DOHH2 (cell line): ENCODE data around the gene URM1.

ENCODE experiments used
- H3F3A ChIP-seq: fragments of 200-600 bp; sonication (generic), shearing (Covaris generic); 2 replicates; pipeline ENCODE4 v1.6.0; 2016; ENCODE audit warnings: antibody characterized with exemption, mild to moderate bottlenecking; ENCODE audit not compliant: control insufficient read depth, insufficient read depth
- H3K27ac ChIP-seq: fragments of 200-600 bp; sonication (generic); 2 replicates; pipeline ENCODE4 v1.5.1; 2014; ENCODE audit warnings: low read depth, mild to moderate bottlenecking, low read length, moderate library complexity
- H3K27me3 ChIP-seq: fragments of 200-600 bp; sonication (generic); 2 replicates; pipeline ENCODE4 v1.6.1; 2014; ENCODE audit warnings: mild to moderate bottlenecking, low read length, mixed read lengths; ENCODE audit not compliant: control insufficient read depth
- H3K36me3 ChIP-seq: fragments of 200-600 bp; sonication (generic); 2 replicates; pipeline ENCODE4 v1.6.1; 2014; ENCODE audit warnings: mild to moderate bottlenecking, low read length, moderate library complexity, mixed read lengths; ENCODE audit not compliant: control insufficient read depth
- H3K4me1 ChIP-seq: fragments of 200-600 bp; sonication (generic); 2 replicates; pipeline ENCODE4 v1.6.1; 2014; ENCODE audit warnings: mild to moderate bottlenecking, low read length, mixed read lengths; ENCODE audit not compliant: control insufficient read depth
- H3K4me2 ChIP-seq: fragments of 200-600 bp; sonication (generic); 2 replicates; pipeline ENCODE4 v1.6.0; 2014; ENCODE audit warnings: mild to moderate bottlenecking, low read length, moderate library complexity
- H3K4me3 ChIP-seq: fragments of 200-600 bp; sonication (generic); 2 replicates; pipeline ENCODE4 v1.5.1; 2014; ENCODE audit warnings: mild to moderate bottlenecking, low read length, mixed read lengths
- H3K79me2 ChIP-seq: fragments of 200-600 bp; sonication (generic); 2 replicates; pipeline ENCODE4 v1.6.1; 2014; ENCODE audit warnings: mild to moderate bottlenecking, low read length, mixed read lengths; ENCODE audit not compliant: control insufficient read depth
- H3K9me2 ChIP-seq: fragments of 200-600 bp; sonication (generic); replicated peaks from 2 replicates; pipeline ENCODE4 v1.6.1; 2014; ENCODE audit warnings: mild to moderate bottlenecking, low read length, mixed read lengths; ENCODE audit not compliant: control insufficient read depth
- H3K9me3 ChIP-seq: fragments of 200-600 bp; sonication (generic); 2 replicates; pipeline ENCODE4 v1.6.1; 2014; ENCODE audit warnings: antibody characterized with exemption, low read length, mixed read lengths; ENCODE audit not compliant: control insufficient read depth, insufficient read depth
- H4K20me1 ChIP-seq: fragments of 200-600 bp; sonication (generic); 2 replicates; pipeline ENCODE4 v1.6.0; 2014; ENCODE audit warnings: low read depth, mild to moderate bottlenecking, antibody characterized with exemption, low read length, moderate library complexity; ENCODE audit not compliant: control insufficient read depth, insufficient read depth
- EZH2phosphoT487 ChIP-seq: fragments of 200-600 bp; sonication (generic); IDR thresholded peaks from 2 replicates; pipeline ENCODE4 v1.6.1; 2017; ENCODE audit warnings: borderline replicate concordance, mild to moderate bottlenecking, antibody characterized with exemption, low read length, moderate library complexity, mixed read lengths
- TF ChIP-seq, protein P1 (sequence below): fragments of 200-600 bp; sonication (generic); IDR thresholded peaks from one replicate; pipeline ENCODE4 v1.5.1; 2014; ENCODE audit warnings: antibody characterized with exemption, mild to moderate bottlenecking, low read depth, low read length; ENCODE audit not compliant: poor library complexity, severe bottlenecking

Gene URM1

DNA sequence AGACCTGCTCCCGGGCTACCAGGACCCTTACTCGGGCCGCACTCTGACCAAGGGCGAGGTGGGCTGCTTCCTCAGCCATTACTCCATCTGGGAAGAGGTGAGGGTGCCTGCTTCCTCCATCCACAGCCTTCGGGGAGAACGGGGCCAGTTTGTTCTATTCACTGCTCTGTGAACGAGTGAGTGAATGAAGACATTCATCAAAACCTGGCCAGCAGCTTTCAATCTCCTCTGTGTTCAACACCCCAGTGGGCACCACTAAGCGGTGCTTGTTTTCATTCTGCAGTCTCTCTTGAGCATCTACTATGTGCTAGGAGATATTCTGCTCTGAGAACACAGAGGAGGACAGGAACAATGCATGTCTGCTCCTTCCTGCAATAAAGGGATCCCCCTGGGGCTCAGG, 60.0 kb downstream of the URM1 start:
- Histone ChIP-seq H3K4me2 (no peak overlapping the region), H3K36me3 (no peaks in the 10 kb centered on the region), H3K27me3 (no peaks in the 10 kb centered on the region), H3K9me2 (no peaks in the 10 kb centered on the region), H3K4me1 (no peaks in the 10 kb centered on the region), H3K4me3 (no peak overlapping the region), H3F3A (no peaks in the 10 kb centered on the region), H4K20me1 (no peaks in the 10 kb centered on the region), H3K27ac (no peak overlapping the region), H3K9me3 (no peaks in the 10 kb centered on the region), H3K79me2 (no peaks in the 10 kb centered on the region)
- TF ChIP-seq EZH2phosphoT487, result no peak
- TF ChIP-seq, protein P1, sequence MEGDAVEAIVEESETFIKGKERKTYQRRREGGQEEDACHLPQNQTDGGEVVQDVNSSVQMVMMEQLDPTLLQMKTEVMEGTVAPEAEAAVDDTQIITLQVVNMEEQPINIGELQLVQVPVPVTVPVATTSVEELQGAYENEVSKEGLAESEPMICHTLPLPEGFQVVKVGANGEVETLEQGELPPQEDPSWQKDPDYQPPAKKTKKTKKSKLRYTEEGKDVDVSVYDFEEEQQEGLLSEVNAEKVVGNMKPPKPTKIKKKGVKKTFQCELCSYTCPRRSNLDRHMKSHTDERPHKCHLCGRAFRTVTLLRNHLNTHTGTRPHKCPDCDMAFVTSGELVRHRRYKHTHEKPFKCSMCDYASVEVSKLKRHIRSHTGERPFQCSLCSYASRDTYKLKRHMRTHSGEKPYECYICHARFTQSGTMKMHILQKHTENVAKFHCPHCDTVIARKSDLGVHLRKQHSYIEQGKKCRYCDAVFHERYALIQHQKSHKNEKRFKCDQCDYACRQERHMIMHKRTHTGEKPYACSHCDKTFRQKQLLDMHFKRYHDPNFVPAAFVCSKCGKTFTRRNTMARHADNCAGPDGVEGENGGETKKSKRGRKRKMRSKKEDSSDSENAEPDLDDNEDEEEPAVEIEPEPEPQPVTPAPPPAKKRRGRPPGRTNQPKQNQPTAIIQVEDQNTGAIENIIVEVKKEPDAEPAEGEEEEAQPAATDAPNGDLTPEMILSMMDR, result no peak

DNA sequence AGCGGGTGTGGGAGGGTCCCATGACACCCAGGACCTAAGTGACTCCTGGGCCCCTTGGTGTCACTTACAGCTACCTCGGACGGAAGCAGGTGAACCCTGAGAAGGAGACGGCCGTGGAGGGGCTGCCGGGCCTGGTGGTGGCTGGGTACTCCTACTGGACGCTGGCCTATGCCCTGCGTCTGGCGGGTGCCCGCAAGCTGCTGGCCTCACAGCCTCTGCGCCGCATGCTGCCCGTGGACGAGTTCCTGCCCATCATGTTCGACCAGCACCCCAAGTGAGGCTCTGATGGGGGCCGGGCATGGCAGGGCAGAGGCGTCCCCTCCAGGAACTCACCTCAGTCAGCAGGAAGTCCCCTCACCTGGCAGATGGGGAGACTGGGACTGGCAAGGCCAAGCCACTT, 63.2 kb downstream of the URM1 start:
- Histone ChIP-seq H3K79me2 (no peaks in the 10 kb centered on the region), H3F3A (no peaks in the 10 kb centered on the region), H3K4me3 (no peak overlapping the region), H3K36me3 (no peaks in the 10 kb centered on the region), H3K27ac (no peak overlapping the region), H4K20me1 (no peaks in the 10 kb centered on the region), H3K4me2 (no peak overlapping the region), H3K4me1 (peaks cover 8% of the 10 kb centered on the region), H3K27me3 (no peaks in the 10 kb centered on the region), H3K9me3 (no peaks in the 10 kb centered on the region), H3K9me2 (no peaks in the 10 kb centered on the region)
- TF ChIP-seq, protein P1, result no peak
- no peak for TF ChIP-seq EZH2phosphoT487

DNA sequence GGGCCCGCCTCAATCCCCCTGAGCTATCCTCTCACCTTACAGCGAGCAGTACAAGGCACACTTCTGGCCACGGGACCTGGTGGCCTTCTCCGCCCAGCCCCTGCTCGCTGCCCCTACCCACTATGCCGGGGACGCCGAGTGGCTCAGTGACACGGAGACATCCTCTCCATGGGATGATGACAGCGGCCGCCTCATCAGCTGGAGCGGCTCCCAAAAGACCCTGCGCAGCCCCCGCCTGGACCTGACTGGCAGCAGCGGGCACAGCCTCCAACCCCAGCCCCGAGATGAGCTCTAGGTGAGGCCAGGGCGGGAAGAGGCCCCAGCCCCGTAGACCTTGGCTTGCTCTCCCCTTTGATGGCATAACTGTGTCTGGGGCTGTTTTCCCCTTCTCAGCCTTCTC, 64.4 kb downstream of the URM1 start:
- Histone ChIP-seq H3K36me3 (no peaks in the 10 kb centered on the region), H3K27me3 (no peaks in the 10 kb centered on the region), H3K4me1 (peaks cover 8% of the 10 kb centered on the region), H4K20me1 (no peaks in the 10 kb centered on the region), H3K9me3 (no peaks in the 10 kb centered on the region), H3F3A (no peaks in the 10 kb centered on the region), H3K4me2 (no peak overlapping the region), H3K27ac (no peak overlapping the region), H3K79me2 (no peaks in the 10 kb centered on the region), H3K4me3 (no peak overlapping the region), H3K9me2 (no peaks in the 10 kb centered on the region)
- TF ChIP-seq EZH2phosphoT487, result no peak
- TF ChIP-seq, protein P1, result no peak
